ENCODE data around the gene PALLD. TPM values are rescaled to one million over a fixed set of nuclear protein-coding genes. Genes with fewer than 3 reads are reported as not detected.

PALLD gene
- total RNA-seq, 2 donors from 2014 or later, result 705 to 752 TPM

GRCh38 chr4:168734703-168735678, 238.1 kb downstream of the PALLD start:
- no peak for DNase-seq (ENCODE audit: low spot score)
- no peaks in the 10 kb centered on the region for H3K27me3 ChIP-seq (replicated peaks; ENCODE audit: insufficient read depth)
- H3K9me3 ChIP-seq, result no peaks in the 10 kb centered on the region
- H3K36me3 ChIP-seq, result no peaks in the 10 kb centered on the region
- TF ChIP-seq, protein P1, sequence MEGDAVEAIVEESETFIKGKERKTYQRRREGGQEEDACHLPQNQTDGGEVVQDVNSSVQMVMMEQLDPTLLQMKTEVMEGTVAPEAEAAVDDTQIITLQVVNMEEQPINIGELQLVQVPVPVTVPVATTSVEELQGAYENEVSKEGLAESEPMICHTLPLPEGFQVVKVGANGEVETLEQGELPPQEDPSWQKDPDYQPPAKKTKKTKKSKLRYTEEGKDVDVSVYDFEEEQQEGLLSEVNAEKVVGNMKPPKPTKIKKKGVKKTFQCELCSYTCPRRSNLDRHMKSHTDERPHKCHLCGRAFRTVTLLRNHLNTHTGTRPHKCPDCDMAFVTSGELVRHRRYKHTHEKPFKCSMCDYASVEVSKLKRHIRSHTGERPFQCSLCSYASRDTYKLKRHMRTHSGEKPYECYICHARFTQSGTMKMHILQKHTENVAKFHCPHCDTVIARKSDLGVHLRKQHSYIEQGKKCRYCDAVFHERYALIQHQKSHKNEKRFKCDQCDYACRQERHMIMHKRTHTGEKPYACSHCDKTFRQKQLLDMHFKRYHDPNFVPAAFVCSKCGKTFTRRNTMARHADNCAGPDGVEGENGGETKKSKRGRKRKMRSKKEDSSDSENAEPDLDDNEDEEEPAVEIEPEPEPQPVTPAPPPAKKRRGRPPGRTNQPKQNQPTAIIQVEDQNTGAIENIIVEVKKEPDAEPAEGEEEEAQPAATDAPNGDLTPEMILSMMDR (IDR thresholded peaks at IDR 0.05), result no peak
- H3K27ac ChIP-seq, result peak overlapping the region; percentile 59 to 72
- no peak for ATAC-seq (ENCODE audit: insufficient number of reproducible peaks, low FRiP score, low read depth)
- H3K4me3 ChIP-seq, result peak overlapping the region; percentile 58
- peaks cover 5 to 30% of the 10 kb centered on the region in 2 donors for H3K4me1 ChIP-seq (ENCODE audit: control insufficient read depth in 1 of 2, low read depth in 2 of 2)

DNA sequence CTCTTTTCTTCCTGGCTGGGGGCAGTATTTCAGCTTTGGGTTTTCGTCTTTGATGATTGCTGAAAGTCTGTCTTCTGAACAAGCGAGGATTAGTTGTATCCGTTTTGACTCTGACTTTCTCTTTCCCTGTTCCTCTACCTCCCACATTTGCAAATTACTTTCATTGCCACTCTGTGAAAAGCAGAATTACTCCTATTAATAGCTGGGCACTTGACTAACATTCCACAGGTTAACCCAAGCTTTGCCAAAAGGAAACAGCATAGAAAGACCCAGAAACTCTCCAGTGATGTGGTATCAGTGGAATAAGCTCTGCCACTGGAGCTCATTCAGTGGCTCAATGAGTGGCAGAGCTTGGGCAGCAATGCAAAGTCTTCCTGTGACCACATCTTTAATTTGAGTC, 238.9 kb downstream of the PALLD start:
- TF ChIP-seq, protein P1 (IDR thresholded peaks at IDR 0.05), result no peak
- Histone ChIP-seq H3K27me3 (replicated peaks; ENCODE audit: insufficient read depth) (no peaks in the 10 kb centered on the region), H3K27ac (peak overlapping the region; percentile 59 to 72), H3K4me1 (ENCODE audit: control insufficient read depth in 1 of 2, low read depth in 2 of 2) (peaks cover 5 to 30% of the 10 kb centered on the region in 2 donors), H3K36me3 (no peaks in the 10 kb centered on the region), H3K9me3 (no peaks in the 10 kb centered on the region), H3K4me3 (peak overlapping the region; percentile 58)
- ATAC-seq (ENCODE audit: insufficient number of reproducible peaks, low FRiP score, low read depth) (peak; percentile 45), DNase-seq (ENCODE audit: low spot score) (no peak)

DNA sequence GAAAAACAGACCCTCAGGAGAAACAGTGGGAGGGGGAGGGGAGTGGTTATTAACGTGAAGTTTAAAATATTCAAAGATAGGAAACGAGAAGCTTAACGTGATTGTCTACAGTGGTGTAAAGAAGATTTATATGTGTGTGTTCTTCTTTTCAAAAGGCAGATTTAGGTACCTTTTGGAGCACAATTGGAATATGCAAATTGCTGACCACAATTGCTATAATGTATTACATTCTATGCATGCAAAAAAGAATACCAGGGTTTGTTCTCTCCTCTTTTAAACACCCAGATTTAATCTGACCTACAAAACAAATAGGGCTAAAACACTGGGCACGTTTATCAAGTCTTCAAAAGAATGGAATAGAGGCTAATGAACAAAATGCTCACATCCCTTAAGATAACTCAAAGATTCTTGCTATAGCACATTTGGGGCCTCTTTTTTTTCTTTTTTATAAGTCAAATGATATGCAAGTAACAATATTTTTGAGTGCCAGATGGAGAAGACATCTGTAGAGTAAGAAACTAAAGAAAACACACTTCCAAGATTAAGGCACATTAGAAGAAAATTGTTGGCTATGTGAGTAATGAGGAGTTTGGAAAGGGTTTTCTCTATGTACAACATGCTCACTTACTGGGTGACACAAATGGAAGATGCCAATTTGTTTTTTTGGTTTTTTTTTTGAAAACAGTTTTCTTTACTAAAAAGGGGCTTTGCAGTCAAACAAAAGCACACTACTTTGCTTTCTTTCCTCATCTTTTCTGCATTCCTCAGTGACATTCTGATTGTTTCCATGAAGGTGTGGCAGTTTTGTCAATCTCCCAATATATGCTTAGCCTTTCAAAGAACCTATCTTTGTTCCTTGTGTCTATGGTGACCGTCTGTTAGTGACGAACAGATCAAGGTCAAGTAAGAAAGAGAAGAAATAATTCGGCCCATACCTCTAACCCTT, 240.3 kb downstream of the PALLD start:
- Histone ChIP-seq H3K27ac (no peak overlapping the region), H3K36me3 (no peaks in the 10 kb centered on the region), H3K4me3 (no peak overlapping the region), H3K9me3 (no peaks in the 10 kb centered on the region), H3K27me3 (replicated peaks; ENCODE audit: insufficient read depth) (no peaks in the 10 kb centered on the region), H3K4me1 (ENCODE audit: control insufficient read depth in 1 of 2, low read depth in 2 of 2) (peaks cover 5 to 30% of the 10 kb centered on the region in 2 donors)
- TF ChIP-seq, protein P1 (IDR thresholded peaks at IDR 0.05), result no peak
- no peak for ATAC-seq (ENCODE audit: insufficient number of reproducible peaks, low FRiP score, low read depth)
- DNase-seq (ENCODE audit: low spot score), result no peak

DNA sequence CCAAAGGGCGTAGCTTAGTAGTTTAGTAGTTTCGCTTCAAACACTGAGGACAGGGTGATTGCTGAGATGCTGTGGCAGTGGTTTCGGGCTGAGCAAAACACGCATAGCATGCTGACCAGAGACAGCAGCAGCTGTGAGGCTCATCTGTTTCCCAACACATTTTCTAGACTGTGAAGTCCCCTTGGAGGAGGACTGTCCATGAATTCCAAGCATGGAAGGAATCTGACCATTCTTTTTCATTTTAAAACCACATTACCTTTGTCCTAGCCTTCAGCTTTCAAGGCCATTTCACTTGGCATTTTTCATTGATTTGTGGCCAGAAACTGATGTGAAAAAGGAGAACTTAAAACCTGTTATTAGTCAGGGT, 240.9 kb downstream of the PALLD start:
- ATAC-seq (ENCODE audit: insufficient number of reproducible peaks, low FRiP score, low read depth), result no peak
- DNase-seq (ENCODE audit: low spot score), result no peak
- no peak overlapping the region for H3K4me3 ChIP-seq
- no peaks in the 10 kb centered on the region for H3K9me3 ChIP-seq
- H3K27ac ChIP-seq, result no peak overlapping the region
- no peaks in the 10 kb centered on the region for H3K36me3 ChIP-seq
- H3K4me1 ChIP-seq (ENCODE audit: control insufficient read depth in 1 of 2, low read depth in 2 of 2), result peaks cover 5 to 30% of the 10 kb centered on the region in 2 donors
- H3K27me3 ChIP-seq (replicated peaks; ENCODE audit: insufficient read depth), result no peaks in the 10 kb centered on the region
- TF ChIP-seq, protein P1 (IDR thresholded peaks at IDR 0.05), result no peak

- H3K27ac ChIP-seq, result no peak overlapping the region
- ATAC-seq (ENCODE audit: insufficient number of reproducible peaks, low FRiP score, low read depth) (no peak), DNase-seq (ENCODE audit: low spot score) (no peak)
- H3K4me1 ChIP-seq (ENCODE audit: control insufficient read depth in 1 of 2, low read depth in 2 of 2), result peaks cover 3 to 22% of the 10 kb centered on the region in 2 donors
- H3K27me3 ChIP-seq (replicated peaks; ENCODE audit: insufficient read depth), result no peaks in the 10 kb centered on the region
- TF ChIP-seq, protein P1 (IDR thresholded peaks at IDR 0.05), result no peak
- no peaks in the 10 kb centered on the region for H3K36me3 ChIP-seq
- no peaks in the 10 kb centered on the region for H3K9me3 ChIP-seq
- H3K4me3 ChIP-seq, result no peak overlapping the region
Measured at GRCh38 chr4:168739886-168740285, 243.0 kb downstream of the PALLD start.
